Hematopoietic multipotent progenitor cell treated with erythropoietin and hydrocortisone succinate and interleukin-3 and kit ligand, for 17 days (in vitro differentiated cells): Measurements from ENCODE around the gene DPP8.
"Not testable (repeated sequence)": the region's sequence is repeated elsewhere in the genome, so short reads cannot be mapped to it uniquely, and the experiment has no call there.

Experiments used
- DNase-seq: peaks from one replicate; pipeline ENCODE4 v3.0.0-alpha.2; 2015; ENCODE audit warnings: low spot score

The DPP8 gene

DNA sequence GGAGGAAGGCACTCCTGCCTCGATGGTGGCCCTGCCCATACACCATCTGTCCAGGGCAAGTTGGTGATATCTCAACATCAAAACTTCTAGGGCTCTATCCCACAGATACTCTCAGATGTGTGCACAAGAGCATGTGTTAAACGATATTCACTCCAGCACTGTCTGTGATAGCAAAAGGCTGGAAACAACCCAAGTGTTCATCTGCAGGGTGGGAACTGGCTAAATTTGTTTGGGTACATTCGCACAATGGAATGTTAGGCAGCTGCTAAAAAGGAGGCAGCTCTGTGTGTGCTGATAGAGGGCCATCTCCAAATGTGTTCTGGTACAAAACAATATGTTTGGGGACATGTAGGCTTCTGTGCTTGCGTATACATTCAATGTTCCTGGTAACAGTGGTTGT is 114.5 kb downstream of the DPP8 start:
- no peak for DNase-seq

DNA sequence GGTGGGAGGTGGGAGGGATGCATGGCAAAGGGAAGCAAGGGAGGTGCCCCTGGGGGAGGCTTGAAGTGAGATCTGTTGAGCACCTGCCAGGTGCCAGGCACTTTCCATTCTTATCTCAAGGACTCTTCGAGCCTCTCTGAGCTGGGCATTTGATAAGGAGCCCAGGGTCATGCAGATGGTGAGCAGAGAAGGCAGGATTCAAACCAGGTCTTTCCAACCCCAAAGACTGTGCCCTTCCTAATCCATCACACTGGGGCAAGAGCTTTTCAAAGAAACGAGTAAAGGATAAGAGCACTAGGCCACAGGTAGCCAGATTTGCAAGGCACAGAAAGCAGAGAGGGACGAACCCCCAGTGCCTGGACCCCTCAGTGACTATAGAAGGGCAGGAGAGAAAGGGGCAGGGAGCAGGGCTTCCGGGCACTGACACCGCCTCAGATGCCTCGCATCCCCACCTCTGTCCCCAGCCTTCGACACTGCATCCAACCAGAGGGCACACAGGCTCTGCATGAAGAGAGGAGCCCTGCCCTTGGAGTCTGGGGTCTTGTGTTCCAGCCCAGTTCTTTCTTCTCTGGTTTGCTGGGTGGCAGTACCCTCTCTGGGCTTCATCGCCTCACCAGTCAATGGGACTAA is 115.8 kb downstream of the DPP8 start:
- DNase-seq: no peak

DNA sequence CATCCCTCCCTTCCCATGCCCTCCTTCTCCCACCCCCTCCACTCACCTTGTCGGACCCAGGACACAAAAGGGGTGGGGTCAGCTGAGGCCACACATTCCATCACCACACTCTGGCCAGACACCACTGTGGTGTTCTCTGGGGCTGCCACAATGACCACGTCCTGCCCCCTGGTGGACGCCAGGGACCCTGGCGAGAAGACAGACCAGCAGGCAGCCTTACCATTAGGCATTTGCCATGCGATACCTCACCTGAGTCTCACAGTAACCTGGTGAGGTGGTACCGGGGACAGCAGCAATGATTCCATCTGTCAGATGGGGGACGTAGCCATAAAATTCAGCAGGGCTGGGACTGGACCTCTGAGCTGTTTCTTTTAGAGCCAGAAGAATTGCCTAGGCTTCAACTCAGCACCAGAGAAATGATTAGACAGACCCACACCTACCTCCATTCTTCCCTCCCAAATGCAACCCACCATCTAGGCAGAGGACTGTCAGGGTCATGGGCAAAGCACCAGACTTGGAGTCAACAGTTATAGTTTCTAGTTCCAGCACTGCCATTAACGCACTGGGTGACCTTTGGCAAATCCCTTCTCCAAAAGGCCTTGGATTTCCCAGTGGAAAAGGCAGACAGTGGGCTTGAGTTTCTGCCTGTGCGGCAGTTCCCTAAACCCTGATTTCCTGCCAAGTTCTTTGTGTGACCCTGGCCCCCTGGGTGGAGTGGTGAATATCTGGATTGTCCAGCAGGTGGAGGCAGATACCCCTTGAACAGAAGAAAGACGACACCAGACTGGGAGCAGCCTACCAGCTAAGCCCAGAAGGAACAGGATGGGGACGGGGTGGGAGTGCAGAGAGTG is 116.5 kb downstream of the DPP8 start:
- DNase-seq: peak; percentile 29

DNA sequence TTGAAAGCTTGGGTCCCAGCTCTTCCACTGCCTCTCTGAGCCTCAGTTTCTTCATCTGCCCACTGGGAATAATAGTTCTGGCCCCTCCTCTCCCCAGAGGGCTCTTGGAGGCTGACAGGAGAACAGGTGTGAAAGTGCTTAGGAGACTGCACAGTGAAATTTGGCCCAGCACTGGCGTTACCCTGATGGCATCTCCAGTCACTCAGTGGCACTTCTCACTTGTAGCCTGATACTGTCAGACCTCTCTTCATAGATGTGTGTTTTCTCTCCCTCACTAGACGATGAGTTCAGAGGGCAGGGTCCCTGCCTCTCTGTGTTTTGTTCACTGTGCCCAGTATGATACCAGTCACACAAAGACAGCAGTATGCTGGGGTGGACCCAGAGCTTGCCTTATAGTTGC is 117.5 kb downstream of the DPP8 start:
- DNase-seq: no peak

DNA sequence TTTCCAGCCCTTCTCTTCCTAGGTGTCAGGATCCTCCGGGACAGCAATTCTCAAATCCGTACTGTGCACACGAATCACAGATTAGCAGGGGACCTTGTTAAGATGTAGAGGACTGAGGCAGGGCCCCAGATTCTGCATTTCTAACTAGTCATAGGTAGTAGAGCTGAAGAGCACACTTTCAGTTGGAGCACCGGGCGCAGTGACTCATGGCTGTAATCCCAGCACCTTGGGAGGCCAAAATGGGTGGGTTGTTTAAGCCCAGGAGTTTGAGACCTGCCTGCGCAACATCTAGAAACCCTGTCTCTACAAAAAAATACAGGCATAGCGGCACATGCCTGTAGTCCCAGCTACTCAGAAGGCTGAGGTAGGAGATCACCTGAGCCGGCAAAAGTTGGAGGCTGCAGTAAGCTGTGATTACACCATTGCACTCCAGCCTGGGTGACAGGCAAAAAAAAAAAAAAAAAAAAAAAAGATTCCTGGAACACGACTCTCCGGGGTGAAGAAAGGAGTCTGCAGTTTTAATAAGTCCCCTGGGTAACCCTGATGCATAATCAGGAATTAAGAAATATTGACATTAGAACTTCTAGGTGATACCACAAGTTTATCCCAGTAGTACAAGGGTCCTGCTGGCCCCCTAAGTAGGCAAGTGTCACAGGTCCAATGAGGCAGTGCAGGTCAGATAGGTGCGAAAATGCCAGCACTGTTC is 118.3 kb downstream of the DPP8 start:
- DNase-seq: no peak

DNA sequence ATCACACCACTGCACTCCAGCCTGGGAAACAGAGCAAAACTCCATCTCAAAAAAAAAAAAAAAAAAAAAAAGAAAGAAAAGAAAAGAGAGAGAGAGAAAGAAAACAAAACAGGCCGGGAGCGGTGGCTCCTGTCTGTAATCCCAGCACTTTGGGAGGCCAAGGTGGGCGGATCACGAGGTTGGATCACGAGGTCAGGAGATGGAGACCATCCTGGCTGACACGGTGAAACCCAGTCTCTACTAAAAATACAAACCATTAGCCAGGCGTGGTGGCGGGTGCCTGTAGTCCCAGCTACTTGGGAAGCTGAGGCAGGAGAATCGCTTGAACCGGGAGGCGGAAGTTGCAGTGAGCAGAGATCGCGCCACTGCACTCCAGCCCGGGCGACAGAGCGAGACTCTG is 119.0 kb downstream of the DPP8 start:
- not testable (repeated sequence) for DNase-seq

DNA sequence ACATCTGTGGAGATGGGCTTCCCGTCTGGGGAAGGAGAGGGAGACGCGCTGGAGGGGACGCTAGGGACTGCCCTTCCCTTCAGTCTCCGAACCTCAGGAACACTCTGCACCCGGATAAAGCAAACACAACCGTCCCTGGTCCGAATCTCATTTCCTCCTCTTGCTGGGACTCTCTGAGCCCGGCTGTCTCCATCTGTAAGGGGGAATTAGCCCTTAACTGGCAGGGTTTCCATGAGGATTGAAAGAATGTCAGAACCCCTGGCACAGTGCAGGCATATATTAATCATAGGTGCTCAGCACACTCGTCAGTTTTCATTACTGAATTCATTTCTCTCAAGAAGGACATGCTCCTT is 120.5 kb downstream of the DPP8 start:
- no peak for DNase-seq

DNA sequence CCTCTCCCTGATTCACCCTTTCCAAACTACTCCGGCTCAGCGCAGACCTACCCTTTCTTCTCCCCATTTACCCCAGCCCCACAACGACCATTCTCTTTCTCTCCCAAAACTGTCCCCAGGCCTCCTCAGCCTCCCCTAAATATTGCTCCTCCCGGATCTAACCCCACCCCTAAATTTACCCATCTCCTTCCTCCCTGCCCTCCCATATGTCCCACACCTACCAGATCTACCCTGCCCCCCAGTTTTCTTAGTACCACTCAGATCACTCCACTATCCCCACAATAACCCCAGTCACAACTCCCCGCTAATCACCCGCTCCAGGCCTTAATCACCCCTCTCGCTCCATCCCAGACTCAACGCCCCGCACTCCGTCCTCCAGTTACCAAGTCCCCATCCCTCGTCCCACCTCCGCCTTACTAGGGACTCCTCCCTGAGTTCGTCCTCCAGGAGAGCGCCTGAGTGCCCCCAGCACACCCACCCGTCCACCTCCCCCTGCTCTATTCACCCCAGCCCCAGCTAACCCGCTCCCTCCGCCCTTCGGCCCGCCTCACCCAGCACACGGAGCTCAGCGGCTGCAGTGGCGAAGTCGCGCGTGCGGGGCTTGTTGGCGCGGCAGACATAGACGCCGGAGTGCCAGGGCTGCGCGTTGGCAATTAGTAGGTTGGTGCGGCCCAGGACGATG is 121.1 kb downstream of the DPP8 start:
- DNase-seq: no peak

DNA sequence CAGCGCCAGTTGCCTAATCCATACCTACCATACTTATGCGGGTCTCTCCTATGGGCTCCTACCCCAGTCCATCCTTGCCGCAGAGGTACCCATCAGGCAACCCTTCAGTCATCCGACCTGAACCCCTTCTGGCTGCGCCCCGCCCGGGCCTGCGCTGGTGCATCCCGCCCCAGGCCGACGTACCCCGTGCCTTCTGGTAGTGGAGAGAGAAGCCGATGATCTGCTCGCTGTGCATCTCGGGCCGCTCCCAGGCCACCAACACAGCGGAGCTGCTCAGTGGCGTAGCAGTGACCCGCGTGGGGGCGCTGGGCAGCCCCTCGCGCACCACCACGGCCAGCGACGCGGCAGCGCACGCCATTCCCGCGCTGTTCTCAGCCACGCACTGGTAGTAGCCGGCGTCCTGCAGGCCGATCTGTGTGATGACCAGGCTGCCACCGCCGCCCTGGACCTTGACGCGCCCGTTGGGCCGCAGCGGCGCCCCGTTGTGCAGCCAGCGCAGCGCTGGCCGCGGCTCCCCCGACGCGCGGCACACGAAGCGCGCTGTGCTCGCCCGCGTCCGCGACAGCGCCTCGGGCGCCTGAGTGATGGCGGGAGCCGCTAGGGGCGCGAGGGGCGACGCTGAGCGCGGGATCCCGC is 121.8 kb downstream of the DPP8 start:
- no peak for DNase-seq

DNA sequence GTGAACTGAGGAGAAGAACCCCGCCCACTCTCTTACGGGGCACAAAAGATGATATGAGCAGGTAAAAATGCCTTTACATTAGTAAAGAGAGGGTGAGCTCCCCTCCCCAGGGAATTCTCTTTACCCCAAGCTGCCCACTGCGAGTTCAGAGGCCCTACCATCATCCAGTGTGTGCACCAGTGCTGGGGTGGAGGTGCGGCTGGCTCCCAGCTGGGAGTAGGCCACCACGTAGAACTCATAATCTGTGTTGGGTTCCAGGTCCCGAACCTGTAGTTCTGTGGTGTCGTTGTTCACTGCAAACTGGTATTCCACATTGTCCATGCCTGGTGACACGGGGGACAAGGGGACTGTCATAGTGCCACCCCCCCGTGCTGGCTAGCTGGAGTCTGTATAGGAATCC is 122.6 kb downstream of the DPP8 start:
- no peak for DNase-seq

DNA sequence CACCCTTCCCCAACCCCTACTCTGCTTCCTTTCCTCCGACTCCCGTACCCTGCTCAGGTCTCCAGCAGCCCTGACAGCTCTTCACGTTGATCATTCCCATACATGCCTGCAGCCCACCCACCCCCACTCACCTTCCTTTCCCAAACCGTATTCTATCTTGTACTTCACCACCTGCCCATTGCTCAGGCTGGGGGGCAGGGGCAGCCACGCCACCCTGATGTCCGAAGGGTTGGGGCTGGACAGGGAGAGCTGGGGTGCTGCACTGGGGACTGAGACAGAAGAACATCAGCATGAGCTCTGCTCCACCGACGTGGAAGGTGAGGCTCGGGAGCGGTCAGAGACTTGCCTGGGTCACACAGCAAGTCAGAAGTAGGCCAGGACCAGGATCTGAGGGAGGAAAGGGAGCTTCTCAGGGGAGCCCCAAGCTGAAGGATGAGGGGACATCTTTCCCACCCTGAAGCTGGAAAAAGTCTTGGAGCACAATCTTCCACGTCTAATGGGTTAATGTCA is 123.2 kb downstream of the DPP8 start:
- no peak for DNase-seq

DNA sequence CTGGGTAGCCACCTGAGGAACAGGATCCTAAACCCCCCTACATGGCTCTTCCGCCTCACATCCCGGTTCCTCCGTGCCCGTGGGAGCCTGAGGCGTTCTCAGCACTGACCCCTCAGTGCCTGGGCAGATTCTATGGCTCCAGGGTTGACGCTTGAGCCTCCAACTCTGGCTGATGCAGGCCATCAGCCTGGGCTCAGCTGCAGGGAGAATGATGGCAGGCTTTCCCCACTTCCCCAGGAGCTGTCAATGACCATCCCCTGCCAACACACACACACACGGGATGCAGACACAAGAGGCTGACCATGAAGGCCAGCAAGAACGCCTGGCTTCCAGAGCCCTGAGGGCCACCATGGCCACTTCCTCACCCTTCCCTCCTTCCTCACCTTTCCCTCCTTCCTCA is 123.9 kb downstream of the DPP8 start:
- DNase-seq: no peak

DNA sequence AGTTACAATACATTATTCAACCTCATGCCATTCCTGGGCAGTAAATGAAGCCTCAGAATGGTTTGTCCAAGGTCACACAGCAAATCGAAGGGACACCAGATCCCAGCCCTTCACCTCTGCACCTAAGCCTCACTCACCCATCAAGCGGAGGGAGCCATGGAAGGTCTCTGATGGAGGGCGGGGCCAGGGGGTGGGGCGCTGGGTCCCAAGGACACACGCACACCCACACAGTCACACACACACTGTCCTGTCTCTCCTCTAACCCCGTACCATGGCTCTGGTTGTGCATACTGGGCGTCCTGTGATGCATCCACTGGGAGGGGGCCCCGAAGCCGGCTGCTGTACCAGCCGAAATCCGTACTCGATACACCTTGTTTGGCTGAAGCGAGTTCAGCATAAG is 124.4 kb downstream of the DPP8 start:
- no peak for DNase-seq
